NCI-H2227 (cell line): Measurements from ENCODE around the gene SH2D7.
A peak's percentile ranks its signal among the peaks of the same experiment; 100 is the strongest.

Experiments
- DNase-seq: peaks from one replicate; lab custom pipeline; 2025; ENCODE audit not compliant: unreplicated experiment; lab: John Stamatoyannopoulos, UW

The SH2D7 gene

GRCh38 chr15:78060232-78060631 is 32.1 kb upstream of the SH2D7 start:
- DNase-seq: no peak

DNA sequence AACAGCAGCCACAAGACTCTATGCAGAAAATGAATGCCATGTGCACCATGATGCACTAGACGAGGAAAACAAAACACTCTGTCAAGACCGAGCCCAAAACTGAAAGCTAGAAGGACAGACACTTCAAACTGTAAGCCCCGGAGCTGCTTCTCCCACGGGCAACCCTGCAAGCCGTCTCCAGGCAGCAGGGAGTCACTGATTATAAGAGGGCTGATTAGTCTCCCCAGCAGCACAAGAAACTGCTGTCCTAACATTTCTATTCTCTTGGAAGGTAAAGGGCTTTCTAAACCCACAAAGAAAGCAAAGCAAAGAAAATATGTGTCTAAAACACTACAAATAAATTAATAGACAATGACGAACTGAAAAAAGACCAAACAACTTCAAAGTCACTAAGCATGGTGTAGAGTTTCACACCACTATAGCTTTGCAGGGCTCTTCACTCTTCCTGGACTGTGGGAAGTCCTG is 30.4 kb upstream of the SH2D7 start:
- DNase-seq: peak; percentile 9

DNA sequence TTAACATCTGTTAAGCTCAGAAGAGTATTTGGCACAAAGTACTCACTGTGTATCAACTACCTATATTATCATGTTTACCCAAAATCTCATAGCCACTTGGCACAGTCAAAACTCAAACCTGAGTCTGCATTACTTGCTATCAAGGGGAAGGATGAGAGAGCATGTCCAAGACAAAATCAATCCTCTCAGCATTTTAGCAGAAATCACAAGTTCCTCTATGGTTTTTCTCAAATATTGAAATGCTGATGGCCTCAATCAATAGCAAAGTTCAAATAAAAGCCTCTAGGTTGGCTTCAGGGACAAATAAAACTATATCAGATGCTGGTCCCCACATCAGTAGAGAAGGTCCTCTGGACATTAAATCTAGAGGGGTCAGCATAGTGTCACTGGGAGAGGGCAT is 29.1 kb upstream of the SH2D7 start:
- no peak for DNase-seq

GRCh38 chr15:78063970-78064385 is 28.4 kb upstream of the SH2D7 start:
- no peak for DNase-seq

- DNase-seq: no peak
Measured at GRCh38 chr15:78064544-78064943, 27.8 kb upstream of the SH2D7 start.

DNA sequence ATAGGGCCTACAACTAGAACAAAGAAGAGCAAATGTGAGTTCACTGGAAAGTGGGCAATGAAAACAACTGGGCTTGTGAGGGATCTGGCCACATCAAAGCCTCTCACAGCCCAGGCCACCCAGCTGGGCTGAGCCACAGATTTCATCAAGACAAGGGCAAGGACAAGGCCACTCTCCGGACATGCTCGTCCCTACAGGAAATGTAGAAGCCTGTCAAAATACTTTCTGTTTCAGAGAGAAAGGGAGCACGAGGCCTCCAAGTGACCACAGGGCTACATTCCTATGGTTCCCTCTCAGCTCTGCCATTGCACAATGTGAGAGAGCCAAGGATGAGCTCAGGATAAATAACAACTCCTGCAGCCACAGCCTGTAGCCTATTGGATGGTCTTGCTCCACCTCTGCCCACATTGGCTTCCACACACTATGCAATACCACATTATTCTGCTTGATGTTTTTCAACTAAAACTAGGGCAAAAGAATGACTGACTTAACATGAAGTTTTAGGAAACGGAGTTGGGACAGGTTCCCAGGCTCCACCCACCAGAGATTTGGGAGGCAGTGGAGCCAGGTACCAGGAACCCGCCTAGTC is 27.0 kb upstream of the SH2D7 start:
- DNase-seq: no peak

DNA sequence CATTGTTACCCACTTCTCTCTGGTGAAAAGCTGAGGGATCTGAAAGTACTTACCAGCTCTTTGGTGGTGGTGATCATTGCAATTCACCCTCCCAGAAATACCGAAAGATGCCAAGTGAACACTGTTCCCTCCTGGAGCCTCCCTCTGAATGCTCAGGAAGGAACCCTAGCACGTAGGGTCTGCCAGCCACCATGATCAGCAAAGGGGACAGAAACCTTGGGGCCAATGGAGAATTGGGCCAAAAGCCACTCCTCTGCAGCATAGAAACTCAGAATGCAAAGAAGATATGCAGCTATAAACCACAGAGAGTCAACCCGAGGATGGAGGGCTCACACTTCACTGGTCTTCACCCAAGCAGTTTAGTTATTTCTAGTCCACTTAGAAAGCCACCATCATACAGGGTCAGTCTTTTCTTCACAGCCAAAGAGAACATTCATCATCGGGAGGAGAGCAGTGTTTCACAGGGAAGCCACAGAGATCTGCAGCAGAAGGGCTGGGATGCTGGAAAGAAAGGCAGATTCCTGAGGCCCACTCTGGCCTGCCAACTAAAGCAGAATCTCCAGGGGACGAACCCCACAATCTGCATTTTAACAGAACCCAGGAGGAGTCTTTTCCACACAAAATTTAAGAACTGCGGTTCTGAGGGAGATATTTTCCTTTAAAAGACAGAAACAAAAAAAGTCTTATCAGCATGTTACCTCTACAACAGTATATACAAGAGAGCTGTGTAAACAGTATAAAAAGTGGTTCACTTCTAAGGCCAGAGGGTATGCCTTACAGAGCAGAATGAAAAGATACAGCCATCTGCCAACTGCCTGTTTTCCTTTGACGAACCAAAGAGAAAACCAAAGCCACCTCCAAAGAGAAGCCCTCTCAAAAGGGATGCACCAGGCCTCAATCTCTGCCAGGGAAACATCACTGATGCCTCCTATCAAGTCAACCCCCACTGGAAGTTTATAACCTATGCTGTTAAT is 26.1 kb upstream of the SH2D7 start:
- no peak for DNase-seq

DNA sequence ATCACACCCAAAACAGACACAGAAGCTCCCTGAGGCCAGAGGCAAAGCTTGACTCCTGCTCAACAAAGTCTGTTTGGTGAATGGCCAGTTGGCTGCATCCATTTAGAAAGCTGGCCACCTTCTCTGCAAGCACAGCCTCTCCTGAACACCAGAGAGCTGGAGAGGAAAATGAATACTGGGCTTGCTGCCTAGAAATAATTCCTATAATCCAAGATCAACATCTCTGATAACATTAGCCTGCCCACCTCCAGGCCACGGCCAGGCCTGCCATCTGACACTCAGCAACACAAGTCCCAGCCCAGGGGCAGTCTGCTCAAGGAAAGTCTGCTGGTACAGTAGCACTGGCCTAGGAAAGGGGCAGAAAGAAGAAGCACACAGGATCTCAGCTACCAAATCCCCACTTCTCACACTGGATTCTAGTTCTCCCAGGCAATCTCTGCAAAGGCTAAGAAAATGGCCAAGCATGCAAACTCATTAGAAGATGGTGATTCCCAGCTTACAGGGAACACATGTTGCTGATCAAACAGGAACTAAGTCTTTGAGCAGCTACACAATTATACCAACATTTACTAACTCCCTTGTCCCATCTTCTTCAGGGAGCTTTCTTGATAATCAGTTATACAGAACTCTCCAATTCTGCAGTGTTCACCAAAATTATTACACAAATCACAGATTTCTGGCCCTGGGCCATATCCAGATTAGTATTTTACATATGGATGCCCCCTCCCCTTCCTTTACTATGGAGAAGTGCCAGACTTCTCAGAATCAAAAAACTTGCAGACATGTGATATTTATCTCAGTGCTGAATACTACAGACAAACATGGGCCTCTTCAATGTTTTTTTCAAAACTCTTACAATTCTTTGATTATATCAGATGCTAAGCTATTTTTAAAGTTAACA is 24.8 kb upstream of the SH2D7 start:
- no peak for DNase-seq

- no peak for DNase-seq
Measured at GRCh38 chr15:78069052-78069414, 23.3 kb upstream of the SH2D7 start.

DNA sequence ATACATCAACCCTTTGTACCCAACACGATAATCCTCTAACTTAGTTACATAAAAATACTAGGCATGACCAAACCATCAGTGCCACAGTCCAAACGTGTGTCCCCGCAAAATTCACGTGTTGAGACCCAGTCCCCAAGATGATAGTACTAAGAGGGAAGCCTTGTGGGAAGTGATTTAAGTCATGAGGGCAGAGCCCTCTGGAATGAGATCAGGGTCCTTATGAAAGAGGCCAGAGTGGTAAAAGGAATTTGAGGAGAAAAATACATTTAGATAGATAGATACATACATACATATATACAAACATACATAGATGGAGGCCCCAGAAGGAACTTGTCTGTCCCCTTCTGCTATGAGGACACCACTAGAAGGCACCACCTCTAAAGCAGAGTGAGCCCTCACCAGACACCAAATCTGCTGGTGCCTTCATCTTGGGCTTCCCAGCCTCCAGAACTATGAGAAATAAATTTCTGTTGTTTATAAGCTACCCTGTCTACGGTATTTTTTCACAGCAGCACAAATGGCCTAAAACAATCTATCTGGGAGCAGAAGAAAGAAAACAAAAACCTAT is 22.8 kb upstream of the SH2D7 start:
- DNase-seq: no peak

DNA sequence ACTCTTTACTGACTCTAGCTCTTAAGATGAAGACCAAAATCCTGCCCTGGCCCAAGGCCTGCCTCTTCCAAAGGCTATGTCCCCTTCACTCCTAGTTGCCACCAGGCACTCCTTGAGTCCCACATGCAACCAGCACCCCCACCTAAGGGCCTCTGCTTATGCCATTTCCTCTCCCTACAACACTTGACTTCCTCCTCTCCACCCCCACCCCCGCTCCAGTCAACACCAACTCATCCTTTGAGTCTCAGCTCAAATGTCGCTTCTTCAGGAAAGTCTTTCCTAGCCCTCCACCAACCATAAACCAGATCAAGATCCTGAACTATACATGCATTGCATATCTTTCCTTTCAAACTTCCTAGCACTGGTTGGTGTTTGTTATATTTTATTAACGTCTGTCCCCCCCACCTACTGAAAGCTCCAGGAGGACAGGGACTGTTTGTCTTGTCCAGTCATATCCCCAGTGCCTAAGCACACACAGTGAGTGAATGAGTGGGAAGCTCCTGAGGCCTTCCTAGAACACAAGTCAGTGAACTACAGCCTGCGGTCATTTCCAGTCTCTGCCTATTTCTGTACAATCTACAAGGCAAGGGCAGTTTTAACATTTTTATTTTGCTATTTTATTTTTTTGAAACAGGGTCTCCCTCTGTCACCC is 22.2 kb upstream of the SH2D7 start:
- no peak for DNase-seq

DNA sequence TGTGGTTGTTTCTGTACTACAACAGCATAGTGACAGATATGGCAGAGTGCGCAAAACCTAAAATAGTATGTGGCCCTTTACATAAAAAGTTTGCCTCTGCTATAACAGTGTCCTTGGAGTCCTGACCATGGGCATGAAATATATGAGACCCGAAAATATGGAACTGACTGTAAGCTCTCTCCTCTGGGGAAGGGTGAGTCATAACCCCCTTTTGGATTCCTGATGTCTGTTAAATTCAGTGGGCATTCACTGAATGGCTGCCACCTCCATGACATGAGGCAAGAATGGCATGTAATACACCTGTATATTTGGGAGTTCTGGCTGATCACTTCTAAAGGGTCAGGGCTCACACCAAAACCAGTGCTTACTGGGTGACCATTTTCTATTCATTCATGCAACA is 21.0 kb upstream of the SH2D7 start:
- no peak for DNase-seq

DNA sequence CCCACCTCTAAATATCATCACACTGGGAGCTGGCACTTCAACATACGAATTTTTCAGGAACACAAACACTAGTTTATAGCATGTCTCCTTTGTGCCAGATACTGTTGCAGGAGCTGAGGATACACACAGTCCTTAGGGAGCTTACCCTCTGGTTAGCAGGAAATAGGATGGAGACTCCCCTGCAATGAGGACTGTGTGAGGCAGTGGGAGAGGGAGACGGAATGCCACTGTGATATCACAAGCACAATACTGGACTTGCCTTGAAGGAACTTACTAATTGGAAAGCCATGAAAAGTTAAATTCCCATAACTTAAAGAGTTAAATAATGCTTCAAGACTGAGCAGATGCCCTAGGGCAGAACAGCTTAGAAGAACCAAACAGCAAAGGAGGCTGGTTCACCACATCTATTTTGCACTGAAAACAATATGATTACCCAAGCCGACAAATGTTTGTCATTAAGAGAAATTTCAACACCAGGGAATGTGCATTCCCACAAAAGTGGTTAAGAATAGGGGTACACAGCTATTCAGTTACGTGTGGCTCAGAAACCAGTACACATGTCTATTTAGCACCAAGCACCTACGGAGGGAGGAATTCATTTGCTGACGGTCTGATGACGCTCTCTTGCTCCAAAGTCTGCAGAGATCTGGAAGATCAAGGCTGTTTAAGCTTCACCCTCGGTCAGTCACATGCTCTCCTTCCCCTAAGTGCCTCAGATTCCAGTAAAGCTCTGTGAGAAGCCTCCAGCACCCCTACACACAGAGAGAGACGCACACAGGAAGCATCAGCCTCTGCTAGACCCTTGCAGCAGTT is 20.1 kb upstream of the SH2D7 start:
- DNase-seq: no peak

- no peak for DNase-seq
Measured at GRCh38 chr15:78073046-78073787, 19.1 kb upstream of the SH2D7 start.

DNA sequence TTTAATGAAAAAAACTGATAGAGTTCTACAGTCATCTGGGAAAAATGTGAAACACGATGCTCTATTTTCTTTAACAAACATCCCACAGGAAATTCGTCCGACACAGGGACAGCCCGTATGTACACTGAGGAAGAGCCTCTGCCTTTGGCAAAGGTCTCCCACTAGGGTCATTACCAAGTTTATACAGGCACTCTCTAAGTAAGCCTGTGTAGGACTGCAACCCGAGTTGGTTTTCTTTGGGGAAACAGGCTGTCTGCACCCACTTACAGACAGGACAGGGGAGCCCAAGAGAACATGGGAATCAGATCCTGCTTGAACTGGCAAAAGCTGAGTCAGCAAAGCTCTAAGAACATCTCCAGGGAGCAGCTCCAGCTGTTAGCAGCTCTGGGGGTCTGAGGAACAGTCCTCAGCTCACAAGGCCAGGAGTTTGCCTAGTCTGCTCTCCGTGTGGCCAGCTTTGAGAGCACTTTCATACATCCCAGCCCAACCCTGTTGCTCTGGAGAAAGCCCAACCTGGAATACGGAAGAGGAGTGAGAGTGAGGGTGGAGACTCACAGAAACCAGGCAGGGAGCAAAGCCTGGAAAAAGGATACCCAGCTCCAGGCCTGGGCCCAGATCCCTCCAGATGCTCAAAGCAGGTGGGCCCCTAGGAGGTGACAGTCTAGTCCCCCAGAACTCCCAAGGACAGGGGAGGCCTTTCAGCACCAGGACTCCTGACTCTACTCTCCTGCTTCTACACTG is 16.7 kb upstream of the SH2D7 start:
- peak; percentile 62 for DNase-seq

DNA sequence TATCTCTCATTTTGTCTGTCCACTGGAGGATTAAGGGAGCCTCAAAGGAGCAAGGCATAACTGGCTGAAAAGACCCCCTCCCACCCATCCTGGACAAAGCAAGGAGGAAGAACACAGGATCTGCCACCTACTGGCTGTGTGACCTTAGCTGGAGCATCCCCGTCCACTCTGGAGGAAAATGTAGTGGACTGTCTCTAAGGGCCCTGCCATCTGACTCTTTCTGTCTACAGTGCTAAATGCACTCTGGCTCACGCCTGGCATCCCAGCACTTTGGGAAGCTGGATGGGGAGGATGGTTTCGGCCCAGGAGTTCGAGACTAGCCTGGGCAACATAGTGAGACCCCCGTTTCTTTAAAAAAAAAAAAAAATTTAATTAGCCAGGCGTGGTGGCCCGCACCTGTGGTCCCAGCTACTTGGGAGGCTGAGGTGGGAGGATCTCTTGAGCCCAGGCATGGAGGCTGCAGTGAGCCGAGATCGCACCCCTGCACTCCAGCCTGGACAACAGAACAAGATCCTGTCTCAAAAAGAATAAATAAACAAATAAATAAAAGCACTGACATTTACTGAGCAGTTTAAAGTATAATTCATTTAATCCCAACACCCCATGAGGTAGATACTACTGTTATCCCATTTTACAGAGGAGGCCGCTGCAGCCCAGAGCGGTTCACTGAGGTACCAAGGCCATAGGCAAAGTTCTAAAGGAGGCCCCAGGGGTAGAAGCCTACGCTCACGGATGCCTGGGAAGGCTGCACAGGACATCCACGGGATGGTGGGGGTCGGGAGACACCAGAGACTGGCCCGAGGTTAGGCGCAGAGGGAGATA is 15.9 kb upstream of the SH2D7 start:
- DNase-seq: no peak

DNA sequence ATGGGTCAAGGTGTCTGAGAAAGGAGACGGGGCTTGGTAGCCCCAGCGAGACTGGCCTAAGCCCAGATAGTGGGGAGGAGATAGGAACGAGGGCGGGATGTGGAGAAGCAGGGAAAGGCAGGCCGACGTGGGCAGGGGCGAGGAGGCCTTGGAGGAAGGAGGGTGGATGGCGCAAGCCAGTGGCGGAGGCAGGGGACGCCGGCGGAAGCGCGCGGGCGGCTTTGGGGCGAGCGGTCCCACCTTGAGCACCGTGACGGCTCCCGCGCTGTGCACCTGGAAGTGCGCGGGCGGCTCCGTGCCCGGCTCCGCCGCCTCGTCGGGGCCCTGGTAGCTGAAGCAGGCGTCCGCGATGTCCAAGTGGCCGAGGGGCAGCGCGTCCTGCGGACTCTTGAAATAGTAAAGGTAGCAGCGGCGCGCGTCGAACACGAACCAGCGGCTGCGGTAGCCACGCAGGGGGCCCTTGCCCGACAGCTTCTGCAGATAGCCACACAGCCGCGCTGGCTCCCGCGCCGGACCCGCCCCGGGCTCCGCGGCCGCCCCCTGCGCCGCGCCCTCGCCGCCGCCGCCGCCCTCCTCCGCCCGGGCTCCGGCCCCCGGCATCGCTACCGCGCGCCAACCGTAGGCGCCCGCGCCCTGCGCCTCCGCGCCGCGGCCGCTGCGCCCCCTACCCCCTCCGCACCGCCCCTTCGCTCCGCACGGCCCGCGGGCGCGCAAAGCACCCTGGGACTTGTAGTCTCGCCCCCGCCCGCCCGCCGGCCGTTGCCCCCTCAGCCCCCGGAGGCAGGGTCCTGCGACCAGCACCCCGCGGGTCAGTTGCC is 15.1 kb upstream of the SH2D7 start, which contains the start of gene TBC1D2B:
Gene TBC1D2B, minus strand, starts transcription at position 659 of the 818 bp plus-strand sequence. Its CDS starts 59 bp downstream, at position 600.
- DNase-seq: peak; percentile 73
